Psoas muscle (tissue), 8 donors: Measurements from ENCODE around the gene TPST2. TPM values are rescaled to one million over a fixed set of nuclear protein-coding genes. Genes with fewer than 3 reads are reported as not detected.

ENCODE experiments used
- ATAC-seq, 4 donors: fragments of 200-7000 bp; cut with Tn5 transposase; one replicate each; pipeline ENCODE4 v1.9.1; 2020; ENCODE audit warnings: moderate library complexity in 3 of 4, mild to moderate bottlenecking in 2 of 4
- DNase-seq, 2 donors: peaks; one replicate each; pipeline ENCODE4 v3.0.0-alpha.2; 2020
- H3K27ac ChIP-seq: fragments of 200-600 bp; one replicate; pipeline ENCODE4 v1.8.0; 2022
- H3K27me3 ChIP-seq, 3 donors: fragments of 200-600 bp in 1 of 3; one replicate each; pipeline versions ENCODE4 v1.6.1 to v1.8.0; 2013 to 2022; ENCODE audit warnings: low read length in 2 of 3, mild to moderate bottlenecking in 2 of 3, moderate library complexity in 1 of 3; ENCODE audit not compliant: insufficient read depth in 3 of 3
- H3K36me3 ChIP-seq, 2 donors: fragments of 200-600 bp in 1 of 2; one replicate each; pipeline versions ENCODE4 v1.6.1 to v1.8.0; 2013 to 2022; ENCODE audit warnings: low read depth in 1 of 2, mild to moderate bottlenecking in 1 of 2, moderate library complexity in 1 of 2; ENCODE audit not compliant: insufficient read depth in 1 of 2
- H3K4me1 ChIP-seq: fragments of 200-600 bp; one replicate; pipeline ENCODE4 v1.8.0; 2022
- H3K4me3 ChIP-seq: fragments of 200-600 bp; one replicate; pipeline ENCODE4 v1.8.0; 2022; ENCODE audit warnings: mild to moderate bottlenecking
- H3K9me3 ChIP-seq: fragments of 200-600 bp; one replicate; pipeline ENCODE4 v1.8.0; 2022
- CTCF ChIP-seq: fragments of 200-600 bp; IDR thresholded peaks from one replicate; pipeline ENCODE4 v1.8.0; 2022; ENCODE audit warnings: antibody characterized with exemption
- WGBS, 3 donors: extraction: QIAGEN DNeasy Blood & Tissue Kit; methylation state at CpG; one replicate each; pipeline versions ENCODE4 v1.1.6 to v1.1.7; 2013; 5-methylcytosine and 5-hydroxymethylcytosine counted together
- intact Hi-C, 2 donors: fragments of 100-400 bp; cut with DNase I; formaldehyde crosslinking; loops; one replicate each; pipeline versions ENCODE4 v1.11.0 to v1.14.2; 2022
- polyA plus RNA-seq, 3 donors: library from polyadenylated mRNA; stranded (reverse); fragments of 200-250 nt; gene quantifications; one replicate each; pipeline ENCODE4 v1.2.3, GENCODE V29; 2013
- total RNA-seq, 4 donors: library from RNA; stranded (reverse); fragmentation: NEBNext Ultra II Directional in 2 of 4; extraction: Animal tissue kit (Norgen Biotek cat#: 25700) in 2 of 4; gene quantifications; one replicate each; pipeline versions ENCODE4 v1.2.1 to v1.2.4, GENCODE V29; 2021 to 2023
- donor health status: healthy with polysubstance abuse.
- donor health status: DM: no; HTN: no; CAD: no; lungs with moderate emphysema.
- donor health status: Bipolar disorder and iron deficiency.
- donor health status: healthy.
- donor health status: DM: yes; HTN: yes; CAD: no.
- donor health status: DM: no; HTN: no; CAD: no.
- donor health status: DM: no; HTN: no; CAD: no.
- donor health status: DM: yes; HTN: yes; CAD: no.

TPST2 gene
- total and polyA plus RNA-seq, 7 donors = 22.1 to 76.4 (median 32.9) TPM

GRCh38 chr22:26581026-26581425, 8.9 kb downstream of the TPST2 start:
- WGBS, 3 donors = 30 to 85% (median 45%) methylated on average over 1 of the region's 1 CpG
- DNase-seq (no peak), ATAC-seq (no peak)
- intact Hi-C loops = no loop called here
- peaks cover 0 to 22% of the 10 kb centered on the region in 2 donors for H3K36me3 ChIP-seq
- no peak overlapping the region for H3K4me3 ChIP-seq
- no peak overlapping the region for H3K27ac ChIP-seq
- no peak for TF ChIP-seq CTCF
- no peaks in the 10 kb centered on the region for H3K9me3 ChIP-seq
- H3K27me3 ChIP-seq = no peaks in the 10 kb centered on the region
- peaks cover 32% of the 10 kb centered on the region for H3K4me1 ChIP-seq

DNA sequence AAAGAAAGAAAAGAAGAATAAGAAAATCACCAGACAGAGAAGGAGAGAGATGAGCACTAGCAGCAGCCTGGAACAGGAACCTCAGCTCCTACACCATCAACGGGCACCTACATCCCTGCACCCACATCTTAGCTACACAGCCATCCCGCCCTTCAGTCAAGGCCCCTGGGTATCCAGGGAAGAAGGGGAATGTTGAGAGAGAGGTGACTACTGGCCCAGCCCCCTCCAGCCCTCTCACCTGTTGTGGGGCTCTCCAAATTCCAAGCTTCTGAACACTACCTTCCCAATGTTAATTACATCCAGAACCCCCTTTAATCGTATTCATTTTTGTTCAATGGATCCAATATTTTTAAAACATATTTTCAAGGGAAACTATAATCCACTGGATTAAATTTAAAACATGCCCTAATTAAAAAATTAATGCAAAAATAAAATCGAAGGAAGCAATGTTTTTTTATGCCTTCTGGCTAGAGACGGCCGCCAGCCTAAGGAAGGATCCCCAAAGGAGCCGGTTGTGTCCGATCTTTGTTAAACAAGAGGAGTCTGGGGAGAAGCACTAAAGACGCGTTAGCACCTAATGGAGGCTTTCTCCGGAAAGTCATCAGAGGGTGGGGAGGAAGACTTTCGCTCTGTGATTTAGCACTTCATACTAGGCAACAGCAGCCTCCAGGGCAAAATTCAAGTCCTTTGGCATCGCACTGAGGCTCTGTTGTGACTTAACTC, 9.5 kb downstream of the TPST2 start:
- H3K27me3 ChIP-seq = no peaks in the 10 kb centered on the region
- H3K27ac ChIP-seq = no peak overlapping the region
- peaks cover 0 to 22% of the 10 kb centered on the region in 2 donors for H3K36me3 ChIP-seq
- intact Hi-C loops = no loop called here
- 71 to 74% (median 73%) methylated on average over 13 of the region's 13 CpGs for WGBS, 3 donors
- DNase-seq (no peak), ATAC-seq (no peak)
- no peak for TF ChIP-seq CTCF
- no peak overlapping the region for H3K4me3 ChIP-seq
- peaks cover 31% of the 10 kb centered on the region for H3K4me1 ChIP-seq
- no peaks in the 10 kb centered on the region for H3K9me3 ChIP-seq

GRCh38 chr22:26579331-26579886, 10.5 kb downstream of the TPST2 start:
- no peaks in the 10 kb centered on the region for H3K27me3 ChIP-seq
- H3K36me3 ChIP-seq = peaks cover 0 to 22% of the 10 kb centered on the region in 2 donors
- no peak overlapping the region for H3K4me3 ChIP-seq
- intact Hi-C loops = no loop called here
- peaks cover 22% of the 10 kb centered on the region for H3K4me1 ChIP-seq
- WGBS, 3 donors = 69 to 71% (median 71%) methylated on average over 8 to 10 of the region's 10 CpGs
- no peaks in the 10 kb centered on the region for H3K9me3 ChIP-seq
- no peak for TF ChIP-seq CTCF
- ATAC-seq (no peak), DNase-seq (no peak)
- H3K27ac ChIP-seq = no peak overlapping the region

- intact Hi-C loops = no loop called here
- DNase-seq (no peak), ATAC-seq (peak in 1 of 4 donors; percentile 5)
- Histone ChIP-seq H3K36me3 (peaks cover 0 to 10% of the 10 kb centered on the region in 2 donors), H3K4me3 (no peak overlapping the region), H3K27me3 (no peaks in the 10 kb centered on the region), H3K4me1 (peaks cover 39% of the 10 kb centered on the region), H3K27ac (no peak overlapping the region), H3K9me3 (no peaks in the 10 kb centered on the region)
- TF ChIP-seq CTCF = no peak
- 93 to 98% (median 95%) methylated on average over 6 to 7 of the region's 7 CpGs for WGBS, 3 donors
Observed at GRCh38 chr22:26577081-26577480, 12.9 kb downstream of the TPST2 start.
